ENCODE results near the gene ZNF768. TPM values are rescaled to one million over a fixed set of nuclear protein-coding genes. Genes with fewer than 3 reads are reported as not detected.
A peak's percentile ranks its signal among the peaks of the same experiment; 100 is the strongest.

ZNF768 gene
- total and polyA plus RNA-seq, 12 donors = 8.7 to 103 (median 30.9) TPM

DNA sequence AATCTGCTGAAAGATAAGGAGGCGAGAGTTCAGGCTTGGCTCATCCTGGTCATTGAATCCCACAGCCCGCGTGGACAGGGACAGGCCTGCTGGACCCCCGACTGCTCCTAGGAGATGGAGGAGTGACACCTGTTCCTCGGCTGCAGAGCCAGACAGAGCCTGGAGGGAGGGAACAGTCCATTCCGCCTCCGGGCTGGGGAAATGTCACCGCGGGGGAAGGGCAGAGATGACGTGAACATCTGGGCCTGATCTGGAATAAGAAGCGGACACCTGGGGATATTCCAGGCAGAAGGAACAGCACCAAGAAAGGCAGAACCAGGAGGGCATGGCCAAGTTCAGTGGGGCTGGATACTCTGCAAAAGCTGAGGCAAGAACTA lies 6.8 kb upstream of the ZNF768 start:
- Histone ChIP-seq H3K27me3 (no peaks in the 10 kb centered on the region), H3K9me3 (replicated peaks in 1 of 3) (no peaks in the 10 kb centered on the region), H3K4me3 (no peak overlapping the region), H3K36me3 (replicated peaks in 1 of 2) (peaks cover 0 to 16% of the 10 kb centered on the region in 2 donors), H3K27ac (peak overlapping the region in 2 of 5 donors; percentile 95 to 96), H3K4me1 (replicated peaks in 1 of 2) (peaks cover 16 to 22% of the 10 kb centered on the region in 2 donors)
- intact Hi-C loops (cut with DNase I) = no loop called here
- WGBS, 4 donors = 57 to 68% (median 64%) methylated on average over 11 of the region's 11 CpGs
- TF ChIP-seq, protein P1, sequence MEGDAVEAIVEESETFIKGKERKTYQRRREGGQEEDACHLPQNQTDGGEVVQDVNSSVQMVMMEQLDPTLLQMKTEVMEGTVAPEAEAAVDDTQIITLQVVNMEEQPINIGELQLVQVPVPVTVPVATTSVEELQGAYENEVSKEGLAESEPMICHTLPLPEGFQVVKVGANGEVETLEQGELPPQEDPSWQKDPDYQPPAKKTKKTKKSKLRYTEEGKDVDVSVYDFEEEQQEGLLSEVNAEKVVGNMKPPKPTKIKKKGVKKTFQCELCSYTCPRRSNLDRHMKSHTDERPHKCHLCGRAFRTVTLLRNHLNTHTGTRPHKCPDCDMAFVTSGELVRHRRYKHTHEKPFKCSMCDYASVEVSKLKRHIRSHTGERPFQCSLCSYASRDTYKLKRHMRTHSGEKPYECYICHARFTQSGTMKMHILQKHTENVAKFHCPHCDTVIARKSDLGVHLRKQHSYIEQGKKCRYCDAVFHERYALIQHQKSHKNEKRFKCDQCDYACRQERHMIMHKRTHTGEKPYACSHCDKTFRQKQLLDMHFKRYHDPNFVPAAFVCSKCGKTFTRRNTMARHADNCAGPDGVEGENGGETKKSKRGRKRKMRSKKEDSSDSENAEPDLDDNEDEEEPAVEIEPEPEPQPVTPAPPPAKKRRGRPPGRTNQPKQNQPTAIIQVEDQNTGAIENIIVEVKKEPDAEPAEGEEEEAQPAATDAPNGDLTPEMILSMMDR (IDR thresholded peaks at IDR 0.05) = no peak
- no peak for TF ChIP-seq POLR2A (IDR thresholded peaks at IDR 0.05)
- DNase-seq = no peak

DNA sequence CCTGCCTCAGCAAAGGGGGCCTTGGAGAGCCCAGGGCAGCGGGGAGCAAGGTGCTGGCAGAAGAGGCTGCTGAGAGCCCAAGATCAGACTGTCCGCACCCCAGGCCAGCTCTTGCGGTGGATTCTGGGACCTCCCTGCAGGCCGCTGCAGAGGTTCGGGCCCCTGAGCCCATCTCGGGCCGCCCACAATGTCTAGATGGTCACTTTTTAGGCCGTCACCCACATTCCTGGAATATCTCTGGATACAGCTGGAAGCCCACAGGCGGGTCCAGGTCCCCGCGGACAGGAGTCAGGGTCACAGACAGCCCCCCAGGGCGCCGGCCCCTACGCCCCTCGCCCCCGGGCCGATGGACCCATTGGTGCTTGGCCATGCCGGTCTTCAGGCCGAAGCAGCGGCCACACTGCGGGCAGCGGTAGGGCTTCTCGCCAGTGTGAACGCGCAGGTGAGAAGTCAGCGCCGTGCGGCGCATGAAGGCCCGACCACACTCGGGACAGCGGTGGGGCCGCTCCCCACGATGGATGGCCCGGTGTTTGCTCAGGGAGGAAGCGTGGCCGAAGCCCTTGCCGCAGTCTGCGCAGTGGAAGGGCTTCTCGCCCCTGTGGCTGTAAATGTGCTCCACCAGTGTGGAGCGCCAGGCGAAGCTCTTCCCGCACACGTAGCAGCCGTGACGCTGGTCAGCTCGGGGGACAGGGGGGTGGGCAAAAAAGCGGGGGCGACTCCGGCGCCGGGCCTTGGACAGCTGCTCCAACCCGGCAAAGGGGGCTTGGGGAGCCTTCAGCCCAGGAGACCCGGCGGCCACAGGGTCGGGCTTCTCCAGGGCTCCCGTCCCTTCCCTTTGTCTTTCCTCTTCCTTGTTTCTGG lies 6.1 kb upstream of the ZNF768 start:
- Histone ChIP-seq H3K9me3 (replicated peaks in 1 of 3) (no peaks in the 10 kb centered on the region), H3K36me3 (replicated peaks in 1 of 2) (peaks cover 0 to 16% of the 10 kb centered on the region in 2 donors), H3K27ac (no peak overlapping the region), H3K27me3 (no peaks in the 10 kb centered on the region), H3K4me3 (no peak overlapping the region), H3K4me1 (replicated peaks in 1 of 2) (peaks cover 22 to 28% of the 10 kb centered on the region in 2 donors)
- WGBS, 4 donors = 94 to 98% (median 95%) methylated on average over 31 to 57 of the region's 57 CpGs
- TF ChIP-seq, protein P1 (IDR thresholded peaks at IDR 0.05) = no peak
- TF ChIP-seq POLR2A (IDR thresholded peaks at IDR 0.05) = no peak
- intact Hi-C loops (cut with DNase I) = no loop called here
- no peak for DNase-seq

DNA sequence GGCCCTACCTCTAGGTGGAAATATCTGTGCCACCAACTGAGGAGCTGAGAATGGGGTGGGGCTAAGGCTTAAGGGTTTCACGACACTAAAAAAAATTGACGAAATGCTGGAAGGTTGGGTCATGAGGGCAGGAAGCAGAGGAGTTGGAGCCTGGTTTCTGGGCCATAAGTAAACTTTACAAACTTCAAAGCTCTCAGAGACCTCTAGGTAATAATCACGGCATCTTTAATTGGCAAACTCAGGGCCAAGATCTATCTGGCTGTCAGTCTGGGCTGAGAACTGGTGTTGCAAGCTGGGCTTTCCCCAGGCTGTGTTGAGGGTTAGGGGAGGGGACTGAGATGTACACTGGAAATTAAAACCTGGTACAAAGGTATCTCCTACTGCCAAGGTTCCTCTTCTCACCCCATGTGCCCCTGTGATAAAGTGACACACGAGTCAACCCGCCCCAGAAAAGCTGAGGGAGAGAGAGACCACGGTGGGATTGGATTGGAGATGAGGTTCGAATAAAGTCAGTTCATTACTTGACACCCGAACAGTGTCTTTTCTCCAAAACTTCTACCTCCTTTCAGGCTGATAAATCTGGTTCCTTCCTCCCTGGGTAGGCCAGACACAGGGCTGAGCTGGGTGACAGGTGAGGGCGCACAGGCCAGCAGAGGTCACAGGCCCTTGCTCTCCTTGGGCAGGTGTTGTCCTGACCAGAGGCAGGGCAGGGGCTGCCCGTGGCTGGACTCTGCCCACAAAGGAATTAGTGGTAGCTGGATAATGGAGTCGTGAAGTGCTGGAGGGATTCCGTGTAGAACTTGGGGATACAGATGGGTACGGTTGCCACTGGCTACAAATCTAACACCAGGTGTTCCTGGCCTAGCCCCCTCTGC lies 4.0 kb upstream of the ZNF768 start:
- H3K36me3 ChIP-seq (replicated peaks in 1 of 2) = peaks cover 0 to 16% of the 10 kb centered on the region in 2 donors
- intact Hi-C loops (cut with DNase I) = no loop called here
- peaks cover 17 to 21% of the 10 kb centered on the region in 2 donors for H3K4me1 ChIP-seq (replicated peaks in 1 of 2)
- no peaks in the 10 kb centered on the region for H3K27me3 ChIP-seq
- H3K27ac ChIP-seq = no peak overlapping the region
- no peak for DNase-seq
- no peaks in the 10 kb centered on the region for H3K9me3 ChIP-seq (replicated peaks in 1 of 3)
- 81 to 86% (median 84%) methylated on average over 13 of the region's 13 CpGs for WGBS, 4 donors
- no peak for TF ChIP-seq POLR2A (IDR thresholded peaks at IDR 0.05)
- TF ChIP-seq, protein P1 (IDR thresholded peaks at IDR 0.05) = no peak
- H3K4me3 ChIP-seq = no peak overlapping the region

All from adrenal gland (tissue), 12 donors.